ENCODE results near the gene ZNF467. TPM values are rescaled to one million over a fixed set of nuclear protein-coding genes. Genes with fewer than 3 reads are reported as not detected.

The ZNF467 gene
- total and polyA plus RNA-seq, 2 donors (not counting 1 experiment from before 2014, with no cell fraction given) = 0.39 to 1.1 TPM

DNA sequence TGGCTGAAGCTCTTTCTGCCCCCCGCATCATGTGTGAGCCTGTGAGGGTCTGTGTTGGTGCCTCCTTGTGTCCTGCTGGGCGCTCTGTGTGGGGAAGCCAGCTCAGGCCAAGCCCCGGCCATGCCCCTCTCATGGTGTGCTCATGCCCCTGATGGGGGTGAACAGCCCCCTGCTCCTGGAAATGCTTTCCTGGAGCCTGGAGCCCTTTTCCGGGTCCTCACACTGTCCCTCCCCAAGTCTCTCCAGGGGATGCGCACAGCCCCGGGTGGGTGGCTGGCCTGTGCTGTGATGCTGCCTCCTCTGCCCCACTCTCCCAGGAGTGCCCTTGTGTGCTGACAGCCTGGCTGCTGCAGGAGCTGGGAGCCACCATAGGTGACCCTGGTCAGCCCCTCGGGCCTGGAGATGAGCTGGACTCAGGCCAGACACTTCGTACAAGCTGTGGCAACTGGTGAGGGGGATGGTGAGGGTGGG lies 43.9 kb upstream of the ZNF467 start:
- Histone ChIP-seq H3K79me2 (ENCODE audit: control insufficient read depth, insufficient read depth, low read length) (no peaks in the 10 kb centered on the region), H3K4me3 (ENCODE audit: control extremely low read depth in 1 of 5, extremely low read depth in 1 of 5, insufficient read depth in 1 of 5, low read depth in 2 of 5, low read length in 4 of 5) (no peak overlapping the region), H2AFZ (ENCODE audit: insufficient read depth, low read depth, low read length, poor library complexity, severe bottlenecking) (no peak overlapping the region), H3K27me3 (replicated peaks in 1 of 4; ENCODE audit: control extremely low read depth in 1 of 4, control insufficient read depth in 3 of 4, insufficient read depth in 4 of 4, low read length in 3 of 4) (no peaks in the 10 kb centered on the region), H4K20me1 (ENCODE audit: control insufficient read depth, insufficient read depth, low read length, poor library complexity, severe bottlenecking) (no peaks in the 10 kb centered on the region), H3K4me1 (ENCODE audit: control insufficient read depth in 2 of 2, insufficient read depth in 2 of 2, low read length in 2 of 2) (no peaks in the 10 kb centered on the region), H3K9ac (ENCODE audit: low read length) (no peak overlapping the region), H3K27ac (ENCODE audit: low read length in 2 of 2) (no peak overlapping the region), H3K4me2 (replicated peaks; ENCODE audit: low read depth, low read length, poor library complexity, severe bottlenecking) (no peak overlapping the region), H3K36me3 (replicated peaks in 1 of 2; ENCODE audit: control extremely low read depth in 1 of 2, control insufficient read depth in 1 of 2, extremely low read depth in 1 of 2, insufficient read depth in 2 of 2, low read length in 1 of 2) (no peaks in the 10 kb centered on the region), H3K9me3 (ENCODE audit: control extremely low read depth in 1 of 3, control insufficient read depth in 2 of 3, insufficient read depth in 1 of 3, low read length in 2 of 3) (no peaks in the 10 kb centered on the region)
- no peak for ATAC-seq (ENCODE audit: low read depth)
- ChIA-PET CTCF (no interaction called here), POLR2A (no interaction called here)
- H3K27ac Mint-ChIP-seq = no peak overlapping the region
- 78% methylated on average over 8 of the region's 8 CpGs for WGBS (ENCODE audit: insufficient coverage)
- DNase-seq = no peak
- H3K9me3 Mint-ChIP-seq (ENCODE audit: insufficient read depth) = no peaks in the 10 kb centered on the region
- intact Hi-C loops (cut with micrococcal nuclease) = no loop called here
- no peak overlapping the region for H3K4me3 Mint-ChIP-seq
- no peaks in the 10 kb centered on the region for H3K4me1 Mint-ChIP-seq
- H3K27me3 Mint-ChIP-seq = no peaks in the 10 kb centered on the region
- TF ChIP-seq EZH2 (IDR thresholded peaks at IDR 0.05; ENCODE audit: borderline replicate concordance, insufficient read depth, low read depth, low read length, poor library complexity, severe bottlenecking) = no peak
- no peak for TF ChIP-seq CTCF (IDR thresholded peaks at IDR 0.05)

- H3K4me3 Mint-ChIP-seq = no peak overlapping the region
- TF ChIP-seq CTCF (IDR thresholded peaks at IDR 0.05) = no peak
- TF ChIP-seq EZH2 (IDR thresholded peaks at IDR 0.05; ENCODE audit: borderline replicate concordance, insufficient read depth, low read depth, low read length, poor library complexity, severe bottlenecking) = no peak
- Histone ChIP-seq H3K27ac (ENCODE audit: low read length in 2 of 2) (no peak overlapping the region), H3K9ac (ENCODE audit: low read length) (no peak overlapping the region), H3K36me3 (replicated peaks in 1 of 2; ENCODE audit: control extremely low read depth in 1 of 2, control insufficient read depth in 1 of 2, extremely low read depth in 1 of 2, insufficient read depth in 2 of 2, low read length in 1 of 2) (no peaks in the 10 kb centered on the region), H3K4me1 (ENCODE audit: control insufficient read depth in 2 of 2, insufficient read depth in 2 of 2, low read length in 2 of 2) (no peaks in the 10 kb centered on the region), H3K9me3 (ENCODE audit: control extremely low read depth in 1 of 3, control insufficient read depth in 2 of 3, insufficient read depth in 1 of 3, low read length in 2 of 3) (no peaks in the 10 kb centered on the region), H4K20me1 (ENCODE audit: control insufficient read depth, insufficient read depth, low read length, poor library complexity, severe bottlenecking) (no peaks in the 10 kb centered on the region), H3K4me3 (ENCODE audit: control extremely low read depth in 1 of 5, extremely low read depth in 1 of 5, insufficient read depth in 1 of 5, low read depth in 2 of 5, low read length in 4 of 5) (no peak overlapping the region), H3K27me3 (replicated peaks in 1 of 4; ENCODE audit: control extremely low read depth in 1 of 4, control insufficient read depth in 3 of 4, insufficient read depth in 4 of 4, low read length in 3 of 4) (no peaks in the 10 kb centered on the region), H3K79me2 (ENCODE audit: control insufficient read depth, insufficient read depth, low read length) (no peaks in the 10 kb centered on the region), H3K4me2 (replicated peaks; ENCODE audit: low read depth, low read length, poor library complexity, severe bottlenecking) (no peak overlapping the region), H2AFZ (ENCODE audit: insufficient read depth, low read depth, low read length, poor library complexity, severe bottlenecking) (no peak overlapping the region)
- 85% methylated on average over 4 of the region's 4 CpGs for WGBS (ENCODE audit: insufficient coverage)
- POLR2A ChIA-PET = no interaction called here
- DNase-seq (no peak), ATAC-seq (ENCODE audit: low read depth) (no peak)
- H3K9me3 Mint-ChIP-seq (ENCODE audit: insufficient read depth) = no peaks in the 10 kb centered on the region
- H3K27me3 Mint-ChIP-seq = no peaks in the 10 kb centered on the region
- CTCF ChIA-PET = no interaction called here
- H3K4me1 Mint-ChIP-seq = no peaks in the 10 kb centered on the region
- no peak overlapping the region for H3K27ac Mint-ChIP-seq
- intact Hi-C loops (cut with micrococcal nuclease) = no loop called here
These were observed 43.4 kb upstream of the ZNF467 start for GRCh38 chr7:149816794-149817193.

All from B cell (primary cell).